ENCODE data around the gene ME2. TPM values are rescaled to one million over a fixed set of nuclear protein-coding genes. Genes with fewer than 3 reads are reported as not detected.
A peak's percentile ranks its signal among the peaks of the same experiment; 100 is the strongest.

The ME2 gene
- total and polyA plus RNA-seq, 2 of the 8 experiments (the other 6 are each of a cell fraction or from before 2014, with no cell fraction given) = 54.7 to 66.9 TPM

- TF ChIP-seq CBX5 (IDR thresholded peaks at IDR 0.05; ENCODE audit: low read depth, low read length) (no peak), SUZ12 (IDR thresholded peaks at IDR 0.05; ENCODE audit: low read length) (no peak), CHD1 (IDR thresholded peaks at IDR 0.05; ENCODE audit: low read depth, low read length) (no peak), POU5F1 (IDR thresholded peaks at IDR 0.05; ENCODE audit: low read depth, low read length) (no peak), CEBPB (IDR thresholded peaks at IDR 0.05; ENCODE audit: low read depth, low read length) (no peak), YY1 (IDR thresholded peaks at IDR 0.05; ENCODE audit: low read depth, low read length) (no peak), CBX8 (IDR thresholded peaks at IDR 0.05; ENCODE audit: borderline replicate concordance, low read depth, low read length) (no peak), ASH2L (IDR thresholded peaks at IDR 0.05; ENCODE audit: low read length) (peak; percentile 64), CTCF (IDR thresholded peaks at IDR 0.05; ENCODE audit: control extremely low read depth in 1 of 3, insufficient read depth in 1 of 3, low read depth in 1 of 3, low read length in 3 of 3) (no peak), KDM4A (IDR thresholded peaks at IDR 0.05; ENCODE audit: low read depth, low read length, severe bottlenecking) (peak; percentile 31), ZNF274 (IDR thresholded peaks at IDR 0.05; ENCODE audit: borderline replicate concordance, extremely low read depth, low read length) (no peak), RXRA (IDR thresholded peaks at IDR 0.05; ENCODE audit: insufficient read depth, low read depth, low read length) (no peak), SP1 (IDR thresholded peaks at IDR 0.05; ENCODE audit: low read depth, low read length) (peak; percentile 72), JUN (IDR thresholded peaks at IDR 0.05; ENCODE audit: low read depth, low read length) (no peak), HDAC6 (IDR thresholded peaks at IDR 0.05; ENCODE audit: low read depth, low read length) (no peak), SIX5 (IDR thresholded peaks at IDR 0.05; ENCODE audit: low read depth, low read length) (no peak), HDAC2 (IDR thresholded peaks at IDR 0.05; ENCODE audit: borderline replicate concordance in 1 of 2, low read depth in 2 of 2, low read length in 2 of 2) (peak in 1 of 2 experiments; percentile 50; a peak in 1 of 4 replicates), CTBP2 (IDR thresholded peaks at IDR 0.05; ENCODE audit: borderline replicate concordance, insufficient read depth, insufficient read length, low read length) (no peak), EP300 (IDR thresholded peaks at IDR 0.05; ENCODE audit: borderline replicate concordance in 1 of 2, low read depth in 2 of 2, low read length in 2 of 2) (no peak), KDM1A (IDR thresholded peaks at IDR 0.05; ENCODE audit: borderline replicate concordance, low read length) (no peak)
These were observed at the start of gene ME2 (continued) for GRCh38 chr18:50878345-50879301.

All from H1 (cell line).